Fibroblast of skin of left biceps (primary cell): ENCODE measurements around the gene LAMA2.
A peak's percentile ranks its signal among the peaks of the same experiment; 100 is the strongest.

Experiments used
- DNase-seq, 2 experiments: peaks; one replicate each; pipeline ENCODE4 v3.0.0-alpha.2; 2013; ENCODE audit warnings: low read depth in 2 of 2

Gene LAMA2

GRCh38 chr6:129177801-129178200 lies 294.9 kb downstream of the LAMA2 start:
- no peak for DNase-seq

GRCh38 chr6:129179283-129179682 lies 296.3 kb downstream of the LAMA2 start:
- DNase-seq = no peak

GRCh38 chr6:129181001-129181400 lies 298.1 kb downstream of the LAMA2 start:
- DNase-seq = no peak

GRCh38 chr6:129183187-129183591 lies 300.3 kb downstream of the LAMA2 start:
- no peak for DNase-seq

- DNase-seq = no peak
Measured at GRCh38 chr6:129183681-129184301, 300.9 kb downstream of the LAMA2 start.

- DNase-seq = no peak
Measured at GRCh38 chr6:129184324-129184723, 301.4 kb downstream of the LAMA2 start.

- DNase-seq = no peak
Measured at GRCh38 chr6:129184808-129185366, 301.9 kb downstream of the LAMA2 start.

GRCh38 chr6:129186988-129187387 lies 304.1 kb downstream of the LAMA2 start:
- peak; percentile 61 to 69 for DNase-seq

- DNase-seq = no peak
Measured at GRCh38 chr6:129188306-129188705, 305.4 kb downstream of the LAMA2 start.

- no peak for DNase-seq
Measured at GRCh38 chr6:129188795-129189194, 305.9 kb downstream of the LAMA2 start.

- no peak for DNase-seq
Measured at GRCh38 chr6:129189266-129189665, 306.3 kb downstream of the LAMA2 start.

- DNase-seq = no peak
Measured at GRCh38 chr6:129191235-129191634, 308.3 kb downstream of the LAMA2 start.

- no peak for DNase-seq
Measured at GRCh38 chr6:129192458-129192989, 309.6 kb downstream of the LAMA2 start.

- DNase-seq = no peak
Measured at GRCh38 chr6:129194306-129194941, 311.5 kb downstream of the LAMA2 start.

- no peak for DNase-seq
Measured at GRCh38 chr6:129195161-129195560, 312.2 kb downstream of the LAMA2 start.

- no peak for DNase-seq
Measured at GRCh38 chr6:129195643-129196042, 312.7 kb downstream of the LAMA2 start.

- no peak for DNase-seq
Measured at GRCh38 chr6:129197154-129197553, 314.2 kb downstream of the LAMA2 start.

- no peak for DNase-seq
Measured at GRCh38 chr6:129200151-129200550, 317.2 kb downstream of the LAMA2 start.

GRCh38 chr6:129203190-129203900 lies 320.4 kb downstream of the LAMA2 start:
- no peak for DNase-seq

GRCh38 chr6:129206821-129207220 lies 323.9 kb downstream of the LAMA2 start:
- no peak for DNase-seq

- no peak for DNase-seq
Measured at GRCh38 chr6:129207832-129208231, 324.9 kb downstream of the LAMA2 start.

GRCh38 chr6:129208415-129209034 lies 325.6 kb downstream of the LAMA2 start:
- no peak for DNase-seq
